Panc1 (cell line): ENCODE measurements around the gene PROK1.

Experiments used
- POLR2AphosphoS5 ChIP-seq: IDR thresholded peaks from 2 replicates; pipeline ENCODE4 v1.6.1; 2012; ENCODE audit warnings: mild to moderate bottlenecking, low read depth, low read length, moderate library complexity
- TF ChIP-seq, protein P1 (sequence below): fragments of 450-650 bp; IDR thresholded peaks from 2 replicates; pipeline ENCODE4 v1.5.1; 2017; ENCODE audit warnings: mild to moderate bottlenecking
- TF ChIP-seq, protein P2 (sequence below), 2 experiments: IDR thresholded peaks; 2 replicates each; pipeline ENCODE4 v1.6.1; 2011 to 2012; ENCODE audit warnings: low read depth in 2 of 2, control low read depth in 1 of 2, low read length in 1 of 2, mild to moderate bottlenecking in 1 of 2, moderate library complexity in 1 of 2; ENCODE audit not compliant: insufficient read depth in 1 of 2

DNA sequence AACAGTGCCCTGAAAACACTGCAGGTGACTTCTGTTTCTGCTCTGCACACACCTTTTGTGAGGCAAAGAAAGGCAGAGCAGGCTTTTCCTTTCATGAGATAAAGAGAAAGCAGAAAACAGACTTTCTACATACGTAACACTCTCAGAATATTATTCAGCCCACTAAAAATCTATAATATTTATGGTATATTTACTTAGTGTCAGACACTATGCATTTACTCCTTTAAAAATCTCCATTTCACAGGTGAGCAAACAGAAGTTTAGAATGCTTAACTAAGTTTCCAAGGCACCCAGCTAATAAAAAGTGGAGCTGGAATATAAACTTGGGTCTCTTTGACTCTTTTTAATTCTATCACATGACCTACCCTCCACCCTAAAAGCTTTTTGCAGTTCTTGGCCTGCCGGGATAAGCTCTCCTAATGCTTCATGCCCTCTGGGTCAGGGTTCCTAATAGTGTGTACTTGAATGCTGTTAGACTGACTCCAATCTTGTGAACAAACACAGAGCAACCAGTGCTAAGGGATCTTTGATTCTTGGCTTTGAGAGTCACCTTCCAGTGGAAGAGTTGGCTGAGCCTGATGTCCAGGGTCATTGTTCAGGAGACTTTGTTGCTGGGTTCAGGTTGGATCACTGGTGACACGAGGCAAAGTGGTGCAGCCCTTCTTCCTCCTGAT lies 27.2 kb downstream of the PROK1 start:
- TF ChIP-seq, protein P1, sequence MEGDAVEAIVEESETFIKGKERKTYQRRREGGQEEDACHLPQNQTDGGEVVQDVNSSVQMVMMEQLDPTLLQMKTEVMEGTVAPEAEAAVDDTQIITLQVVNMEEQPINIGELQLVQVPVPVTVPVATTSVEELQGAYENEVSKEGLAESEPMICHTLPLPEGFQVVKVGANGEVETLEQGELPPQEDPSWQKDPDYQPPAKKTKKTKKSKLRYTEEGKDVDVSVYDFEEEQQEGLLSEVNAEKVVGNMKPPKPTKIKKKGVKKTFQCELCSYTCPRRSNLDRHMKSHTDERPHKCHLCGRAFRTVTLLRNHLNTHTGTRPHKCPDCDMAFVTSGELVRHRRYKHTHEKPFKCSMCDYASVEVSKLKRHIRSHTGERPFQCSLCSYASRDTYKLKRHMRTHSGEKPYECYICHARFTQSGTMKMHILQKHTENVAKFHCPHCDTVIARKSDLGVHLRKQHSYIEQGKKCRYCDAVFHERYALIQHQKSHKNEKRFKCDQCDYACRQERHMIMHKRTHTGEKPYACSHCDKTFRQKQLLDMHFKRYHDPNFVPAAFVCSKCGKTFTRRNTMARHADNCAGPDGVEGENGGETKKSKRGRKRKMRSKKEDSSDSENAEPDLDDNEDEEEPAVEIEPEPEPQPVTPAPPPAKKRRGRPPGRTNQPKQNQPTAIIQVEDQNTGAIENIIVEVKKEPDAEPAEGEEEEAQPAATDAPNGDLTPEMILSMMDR, result no peak
- no peak for TF ChIP-seq POLR2AphosphoS5
- TF ChIP-seq, protein P2, sequence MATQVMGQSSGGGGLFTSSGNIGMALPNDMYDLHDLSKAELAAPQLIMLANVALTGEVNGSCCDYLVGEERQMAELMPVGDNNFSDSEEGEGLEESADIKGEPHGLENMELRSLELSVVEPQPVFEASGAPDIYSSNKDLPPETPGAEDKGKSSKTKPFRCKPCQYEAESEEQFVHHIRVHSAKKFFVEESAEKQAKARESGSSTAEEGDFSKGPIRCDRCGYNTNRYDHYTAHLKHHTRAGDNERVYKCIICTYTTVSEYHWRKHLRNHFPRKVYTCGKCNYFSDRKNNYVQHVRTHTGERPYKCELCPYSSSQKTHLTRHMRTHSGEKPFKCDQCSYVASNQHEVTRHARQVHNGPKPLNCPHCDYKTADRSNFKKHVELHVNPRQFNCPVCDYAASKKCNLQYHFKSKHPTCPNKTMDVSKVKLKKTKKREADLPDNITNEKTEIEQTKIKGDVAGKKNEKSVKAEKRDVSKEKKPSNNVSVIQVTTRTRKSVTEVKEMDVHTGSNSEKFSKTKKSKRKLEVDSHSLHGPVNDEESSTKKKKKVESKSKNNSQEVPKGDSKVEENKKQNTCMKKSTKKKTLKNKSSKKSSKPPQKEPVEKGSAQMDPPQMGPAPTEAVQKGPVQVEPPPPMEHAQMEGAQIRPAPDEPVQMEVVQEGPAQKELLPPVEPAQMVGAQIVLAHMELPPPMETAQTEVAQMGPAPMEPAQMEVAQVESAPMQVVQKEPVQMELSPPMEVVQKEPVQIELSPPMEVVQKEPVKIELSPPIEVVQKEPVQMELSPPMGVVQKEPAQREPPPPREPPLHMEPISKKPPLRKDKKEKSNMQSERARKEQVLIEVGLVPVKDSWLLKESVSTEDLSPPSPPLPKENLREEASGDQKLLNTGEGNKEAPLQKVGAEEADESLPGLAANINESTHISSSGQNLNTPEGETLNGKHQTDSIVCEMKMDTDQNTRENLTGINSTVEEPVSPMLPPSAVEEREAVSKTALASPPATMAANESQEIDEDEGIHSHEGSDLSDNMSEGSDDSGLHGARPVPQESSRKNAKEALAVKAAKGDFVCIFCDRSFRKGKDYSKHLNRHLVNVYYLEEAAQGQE (IDR thresholded peaks at IDR 0.05; ENCODE audit: insufficient read depth in 1 of 2, low read depth in 2 of 2, low read length in 1 of 2), result no peak
